A673 (cell line): ENCODE measurements around the gene SLC25A34.

ENCODE experiments used
- EZH2 ChIP-seq: fragments of 200-600 bp; sonication (generic); IDR thresholded peaks from 2 replicates; pipeline ENCODE4 v1.6.1; 2017; ENCODE audit warnings: borderline replicate concordance, low read depth, mild to moderate bottlenecking, mixed read lengths, antibody characterized with exemption, low read length; ENCODE audit not compliant: poor library complexity, severe bottlenecking
- TF ChIP-seq, protein P1 (sequence below): fragments of 300-800, 200-600 bp; sonication (generic); conservative IDR thresholded peaks from 2 replicates; pipeline ENCODE4 v1.5.1; 2017; ENCODE audit warnings: low read depth, mild to moderate bottlenecking, antibody characterized with exemption, low read length, moderate library complexity, mixed read lengths

DNA sequence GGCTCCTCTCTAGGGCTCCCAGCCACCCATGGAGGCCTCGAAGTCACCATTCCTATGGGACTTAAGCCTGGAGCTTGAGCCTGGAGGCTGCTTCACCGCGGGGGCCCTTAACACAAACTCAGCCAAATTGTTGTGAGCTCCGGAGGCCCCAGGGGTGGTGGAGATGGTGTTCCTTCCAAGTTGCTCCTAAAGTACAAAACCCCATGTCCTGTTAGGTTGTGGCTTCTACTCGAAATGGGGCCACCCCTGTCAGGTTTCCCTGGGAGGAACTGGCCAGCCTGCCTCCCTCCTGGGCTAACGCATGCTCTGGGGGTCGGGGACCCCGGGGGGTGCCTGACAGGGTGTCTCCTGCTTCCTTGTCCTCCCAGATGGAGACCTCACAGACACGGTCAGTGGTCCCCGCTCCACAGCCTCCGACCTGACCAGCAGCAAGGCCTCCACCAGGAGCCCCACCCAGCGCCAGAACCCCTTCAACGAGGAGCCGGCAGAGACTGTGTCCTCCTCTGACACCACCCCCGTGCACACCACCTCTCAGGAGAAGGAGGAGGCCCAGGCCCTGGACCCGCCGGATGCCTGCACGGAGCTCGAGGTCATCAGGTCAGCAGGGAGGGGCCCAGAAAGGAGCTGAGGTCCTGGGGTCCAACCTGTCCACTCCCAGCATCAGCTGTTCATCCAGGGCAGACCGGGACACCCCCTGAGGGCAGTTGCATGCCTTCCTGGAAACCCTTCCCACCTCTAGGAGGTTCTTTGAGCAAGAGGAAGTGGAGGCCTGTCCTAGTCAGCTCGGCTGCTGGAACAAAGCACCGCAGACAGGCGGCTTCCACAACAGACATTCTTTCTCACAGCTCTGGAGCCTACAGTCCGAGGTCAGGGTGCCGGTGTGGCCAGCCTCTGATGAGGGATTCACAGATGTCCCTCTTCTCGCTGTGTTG, 10.8 kb upstream of the SLC25A34 start:
- TF ChIP-seq, protein P1, sequence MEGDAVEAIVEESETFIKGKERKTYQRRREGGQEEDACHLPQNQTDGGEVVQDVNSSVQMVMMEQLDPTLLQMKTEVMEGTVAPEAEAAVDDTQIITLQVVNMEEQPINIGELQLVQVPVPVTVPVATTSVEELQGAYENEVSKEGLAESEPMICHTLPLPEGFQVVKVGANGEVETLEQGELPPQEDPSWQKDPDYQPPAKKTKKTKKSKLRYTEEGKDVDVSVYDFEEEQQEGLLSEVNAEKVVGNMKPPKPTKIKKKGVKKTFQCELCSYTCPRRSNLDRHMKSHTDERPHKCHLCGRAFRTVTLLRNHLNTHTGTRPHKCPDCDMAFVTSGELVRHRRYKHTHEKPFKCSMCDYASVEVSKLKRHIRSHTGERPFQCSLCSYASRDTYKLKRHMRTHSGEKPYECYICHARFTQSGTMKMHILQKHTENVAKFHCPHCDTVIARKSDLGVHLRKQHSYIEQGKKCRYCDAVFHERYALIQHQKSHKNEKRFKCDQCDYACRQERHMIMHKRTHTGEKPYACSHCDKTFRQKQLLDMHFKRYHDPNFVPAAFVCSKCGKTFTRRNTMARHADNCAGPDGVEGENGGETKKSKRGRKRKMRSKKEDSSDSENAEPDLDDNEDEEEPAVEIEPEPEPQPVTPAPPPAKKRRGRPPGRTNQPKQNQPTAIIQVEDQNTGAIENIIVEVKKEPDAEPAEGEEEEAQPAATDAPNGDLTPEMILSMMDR: no peak
- no peak for TF ChIP-seq EZH2
